Fibroblast of peridontal ligament (primary cell): Measurements from ENCODE around the gene TOMM20.
"Not testable (repeated sequence)": the region's sequence is repeated elsewhere in the genome, so short reads cannot be mapped to it uniquely, and the experiment has no call there.

ENCODE experiments used
- DNase-seq: peaks from one replicate; pipeline ENCODE4 v3.0.0-alpha.2; 2010; ENCODE audit errors: extremely low read depth

The TOMM20 gene

GRCh38 chr1:235102259-235102582, 26.4 kb downstream of the TOMM20 start:
- no peak for DNase-seq

- DNase-seq = peak; percentile 23
Observed at GRCh38 chr1:235101558-235102258, 26.9 kb downstream of the TOMM20 start.

GRCh38 chr1:235100194-235100772, 28.4 kb downstream of the TOMM20 start:
- no peak for DNase-seq

GRCh38 chr1:235098991-235099390, 29.6 kb downstream of the TOMM20 start:
- no peak for DNase-seq

GRCh38 chr1:235098547-235098946, 30.1 kb downstream of the TOMM20 start:
- DNase-seq = no peak

GRCh38 chr1:235097501-235097900, 31.1 kb downstream of the TOMM20 start:
- not testable (repeated sequence) for DNase-seq

- no peak for DNase-seq
Observed at GRCh38 chr1:235095938-235096562, 32.6 kb downstream of the TOMM20 start.

GRCh38 chr1:235093696-235094592, 34.7 kb downstream of the TOMM20 start:
- DNase-seq = peak; percentile 66

- peak; percentile 82 for DNase-seq
Observed at GRCh38 chr1:235093013-235093695, 35.5 kb downstream of the TOMM20 start.

- DNase-seq = not testable (repeated sequence)
Observed at GRCh38 chr1:235092415-235092814, 36.2 kb downstream of the TOMM20 start.

GRCh38 chr1:235092045-235092406, 36.6 kb downstream of the TOMM20 start:
- DNase-seq = not testable (repeated sequence)

- not testable (repeated sequence) for DNase-seq
Observed at GRCh38 chr1:235091319-235092044, 37.2 kb downstream of the TOMM20 start.

- no peak for DNase-seq
Observed at GRCh38 chr1:235090406-235091069, 38.1 kb downstream of the TOMM20 start.

- no peak for DNase-seq
Observed at GRCh38 chr1:235088907-235089306, 39.7 kb downstream of the TOMM20 start.

GRCh38 chr1:235088430-235088829, 40.2 kb downstream of the TOMM20 start:
- peak; percentile 25 for DNase-seq

- no peak for DNase-seq
Observed at GRCh38 chr1:235087906-235088305, 40.7 kb downstream of the TOMM20 start.

- DNase-seq = not testable (repeated sequence)
Observed at GRCh38 chr1:235085411-235086117, 43.1 kb downstream of the TOMM20 start.

GRCh38 chr1:235080788-235081187, 47.8 kb downstream of the TOMM20 start:
- not testable (repeated sequence) for DNase-seq

- DNase-seq = not testable (repeated sequence)
Observed at GRCh38 chr1:235080297-235080657, 48.4 kb downstream of the TOMM20 start.
